NCI-H2029 (cell line): ENCODE data around the gene TAOK3.
"Not testable (repeated sequence)": the region's sequence is repeated elsewhere in the genome, so short reads cannot be mapped to it uniquely, and the experiment has no call there.

ENCODE experiments used
- DNase-seq: peaks from one replicate; lab custom pipeline; 2025; lab: John Stamatoyannopoulos, UW

TAOK3 gene

DNA sequence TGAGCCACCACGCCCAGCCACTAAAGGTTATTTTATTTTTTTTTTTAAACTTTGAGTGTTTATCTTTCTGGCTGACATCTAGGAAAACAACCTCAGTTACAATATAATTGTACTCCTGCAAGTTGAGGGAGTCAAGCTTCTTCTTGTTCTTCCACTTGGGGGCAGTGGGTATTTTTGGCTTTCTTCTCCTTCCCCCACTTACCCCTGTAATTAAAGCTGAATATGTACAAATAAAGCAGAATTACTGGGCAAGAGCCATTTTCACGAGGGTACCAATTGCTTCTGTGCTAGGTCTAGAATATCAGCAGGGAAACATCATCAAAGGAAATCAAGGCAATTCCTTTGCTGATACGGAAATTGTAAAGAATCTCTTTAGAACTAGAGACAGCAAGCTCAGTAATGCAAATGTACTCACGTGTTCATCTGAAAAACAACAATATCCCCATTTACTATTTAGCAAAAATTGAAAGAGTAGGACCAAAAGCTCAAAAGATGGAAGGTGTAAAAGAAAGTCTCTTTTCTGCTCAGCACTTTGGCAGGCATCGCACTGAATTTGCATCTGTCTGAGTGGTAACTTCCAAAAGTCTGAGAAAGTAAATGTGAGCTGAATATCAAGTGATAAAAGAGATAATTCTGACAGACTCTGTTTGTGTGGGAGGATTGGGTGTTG is 72.8 kb downstream of the TAOK3 start:
- DNase-seq = no peak

DNA sequence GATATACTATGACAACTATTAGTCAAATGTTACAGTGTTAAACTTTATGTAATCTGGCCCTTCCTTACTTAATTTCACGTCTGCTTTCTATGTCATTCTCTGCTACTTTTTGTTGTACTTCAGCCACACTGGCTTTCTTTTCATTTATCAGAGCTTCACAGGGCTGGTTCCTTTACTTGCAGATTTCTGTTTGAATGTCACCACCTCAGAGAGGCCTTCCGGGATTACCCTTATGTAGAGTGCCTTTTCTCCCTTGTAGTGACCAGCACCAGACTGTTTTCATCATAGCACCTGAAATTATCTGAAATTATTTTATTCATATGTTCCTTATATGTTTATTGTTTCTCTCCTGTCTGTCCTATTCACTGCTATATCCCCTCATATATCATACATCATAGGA is 75.4 kb downstream of the TAOK3 start:
- no peak for DNase-seq

DNA sequence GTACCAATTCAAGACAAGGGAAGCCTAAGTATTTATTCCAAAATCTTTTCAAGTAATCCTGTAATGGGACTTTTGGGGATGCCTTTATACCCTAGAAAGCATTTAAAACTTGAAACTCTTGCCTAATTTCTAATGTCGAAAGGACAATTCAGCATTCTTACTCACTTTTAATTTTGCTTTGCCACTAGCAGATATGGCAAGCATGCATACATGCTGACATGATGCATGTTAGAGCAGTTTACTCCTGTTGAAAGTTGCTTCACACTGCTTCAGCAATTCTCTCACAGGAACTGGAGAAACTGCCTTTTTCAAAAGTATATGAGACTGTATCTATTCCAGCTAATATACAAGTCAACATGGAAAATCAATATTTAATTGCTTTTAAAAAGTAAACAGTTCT is 79.9 kb downstream of the TAOK3 start:
- no peak for DNase-seq

- DNase-seq = no peak
These were observed 82.6 kb downstream of the TAOK3 start for GRCh38 chr12:118290130-118290529.

DNA sequence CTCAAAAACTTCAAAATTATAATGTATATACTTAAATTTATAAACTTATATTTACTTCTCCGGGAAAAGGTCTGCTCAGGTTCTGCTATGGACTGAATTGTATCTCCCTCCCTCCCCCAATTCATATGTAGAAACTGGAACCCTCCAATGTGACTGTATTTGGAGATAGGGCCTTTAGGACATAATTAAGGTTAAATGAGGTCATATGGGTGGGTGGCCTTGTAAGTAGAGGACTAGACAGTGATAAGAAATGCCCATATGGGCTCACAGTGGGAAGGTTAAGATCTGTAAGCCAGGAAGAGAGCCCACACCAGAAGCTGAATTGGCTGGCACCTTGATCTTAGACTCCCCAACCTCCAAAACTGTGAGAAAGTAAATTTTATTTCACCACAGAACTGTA is 84.5 kb downstream of the TAOK3 start:
- no peak for DNase-seq

- no peak for DNase-seq
These were observed 85.0 kb downstream of the TAOK3 start for GRCh38 chr12:118287728-118288127.

DNA sequence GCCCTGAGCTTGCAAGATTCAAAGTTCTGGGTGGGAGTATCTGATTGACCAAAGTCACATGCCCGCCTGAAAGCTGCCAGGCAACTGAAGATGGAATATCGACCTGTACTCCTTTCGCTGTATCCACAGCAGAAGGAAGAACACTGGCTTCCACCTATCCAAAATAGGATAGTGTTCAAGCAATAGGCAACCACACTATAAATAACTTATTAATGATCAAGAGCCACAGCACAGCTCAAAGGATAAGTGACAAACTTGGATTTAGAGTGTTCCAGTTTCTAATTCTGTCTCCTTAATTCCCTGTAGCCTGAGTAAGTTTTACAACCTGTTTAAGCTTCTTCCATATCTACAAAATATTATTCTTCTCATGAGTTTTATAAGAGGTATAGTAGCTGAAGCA is 89.9 kb downstream of the TAOK3 start:
- no peak for DNase-seq

DNA sequence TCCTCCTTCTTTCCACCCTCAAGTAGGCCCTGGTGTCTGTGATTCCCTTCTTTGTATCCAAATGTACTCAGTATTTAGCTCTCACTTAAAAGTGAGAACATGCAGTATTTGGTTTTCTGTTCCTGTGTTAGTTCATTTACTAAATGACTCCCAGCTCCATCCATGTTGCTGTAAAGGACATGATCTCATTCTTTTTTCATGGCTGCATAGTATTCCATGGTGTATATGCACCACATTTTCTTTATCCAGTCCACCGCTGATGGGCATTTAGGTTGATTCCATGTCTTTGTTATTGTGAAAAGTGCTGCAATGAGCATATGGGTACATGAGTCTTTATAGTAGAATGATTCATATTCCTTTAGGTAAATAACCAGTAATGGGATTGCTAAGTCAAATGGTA is 94.4 kb downstream of the TAOK3 start:
- not testable (repeated sequence) for DNase-seq

DNA sequence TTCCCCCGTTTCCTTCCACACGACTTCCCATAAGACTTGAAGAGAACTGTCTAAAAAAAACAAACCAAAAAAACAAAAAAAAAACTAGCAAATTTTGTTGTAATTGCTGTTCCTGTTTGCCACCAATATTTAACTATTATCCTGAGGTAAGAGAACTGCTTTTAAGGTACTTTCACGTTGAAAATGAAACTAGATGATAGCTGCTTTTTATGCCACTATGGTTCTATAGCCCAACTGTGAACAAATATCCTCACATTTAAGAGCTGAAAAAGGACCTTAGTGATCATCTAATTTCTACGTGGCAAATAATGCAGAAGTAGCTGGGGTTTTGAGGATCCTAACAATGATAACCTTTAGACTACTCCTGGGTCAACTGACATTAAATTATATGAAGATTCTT is 98.6 kb downstream of the TAOK3 start:
- no peak for DNase-seq

DNA sequence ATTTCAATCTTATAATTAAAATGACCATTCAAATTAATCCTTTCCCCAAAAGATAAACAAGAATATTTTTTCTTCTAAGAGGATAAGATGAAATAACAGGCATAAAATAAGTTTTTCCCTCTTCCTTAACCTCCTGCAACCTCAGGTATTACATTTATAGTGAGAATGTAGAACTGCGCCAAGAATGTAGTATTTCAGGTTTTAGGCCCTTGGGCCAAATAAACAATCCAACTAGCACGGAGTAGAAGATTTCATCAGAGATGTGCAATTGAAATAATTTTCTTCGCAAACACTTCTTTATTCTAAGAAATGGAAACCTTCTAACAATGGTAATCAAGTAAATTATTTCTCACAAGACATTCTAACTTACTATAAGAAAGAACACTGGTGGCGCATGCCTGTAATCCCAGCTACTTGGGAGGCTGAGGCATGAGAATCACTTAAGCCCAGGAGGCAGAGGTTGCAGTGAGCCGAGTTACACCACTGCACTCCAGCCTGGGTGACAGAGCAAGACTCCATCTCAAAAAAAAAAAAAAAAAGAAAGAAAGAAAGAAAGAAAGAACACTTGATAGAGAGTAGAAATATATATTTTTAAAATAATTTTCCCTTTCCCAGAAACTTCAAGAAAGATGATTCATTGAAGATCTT is 100.8 kb downstream of the TAOK3 start:
- DNase-seq = no peak

DNA sequence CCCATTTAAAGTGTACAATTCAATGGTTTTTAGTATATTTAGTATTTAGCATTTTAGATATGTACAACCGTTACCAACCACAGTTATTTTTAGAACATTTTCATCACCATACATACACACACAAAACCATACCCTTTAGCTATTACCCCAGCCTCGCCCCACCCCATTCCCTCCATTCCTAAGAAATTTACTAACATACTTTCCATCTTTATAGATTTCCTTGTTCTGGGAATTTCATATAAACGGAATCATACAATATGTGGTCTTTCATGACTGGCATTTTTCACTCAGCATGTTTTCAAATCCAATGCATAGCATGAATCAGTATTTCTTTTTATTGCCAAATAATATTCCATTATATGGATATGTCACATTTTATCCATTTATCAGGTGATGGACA is 101.5 kb downstream of the TAOK3 start:
- no peak for DNase-seq

DNA sequence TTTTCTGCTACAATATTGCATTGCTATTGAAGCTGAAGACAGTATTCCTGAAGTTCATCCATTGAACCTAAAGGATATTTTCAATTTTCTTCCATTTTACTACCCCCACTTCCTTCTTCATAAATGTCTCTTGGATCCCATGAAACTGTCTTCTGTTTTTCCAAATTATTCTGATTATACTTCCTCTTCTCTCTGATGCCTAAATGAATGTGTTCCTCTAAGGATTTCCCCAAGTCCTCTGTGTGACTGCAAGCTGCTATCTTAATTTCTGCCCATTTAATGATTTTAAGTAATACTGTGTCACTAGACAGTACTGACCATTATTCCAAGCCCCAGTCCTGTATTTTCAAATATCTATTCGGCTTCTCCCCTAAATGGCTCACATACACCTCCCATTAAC is 102.9 kb downstream of the TAOK3 start:
- no peak for DNase-seq

DNA sequence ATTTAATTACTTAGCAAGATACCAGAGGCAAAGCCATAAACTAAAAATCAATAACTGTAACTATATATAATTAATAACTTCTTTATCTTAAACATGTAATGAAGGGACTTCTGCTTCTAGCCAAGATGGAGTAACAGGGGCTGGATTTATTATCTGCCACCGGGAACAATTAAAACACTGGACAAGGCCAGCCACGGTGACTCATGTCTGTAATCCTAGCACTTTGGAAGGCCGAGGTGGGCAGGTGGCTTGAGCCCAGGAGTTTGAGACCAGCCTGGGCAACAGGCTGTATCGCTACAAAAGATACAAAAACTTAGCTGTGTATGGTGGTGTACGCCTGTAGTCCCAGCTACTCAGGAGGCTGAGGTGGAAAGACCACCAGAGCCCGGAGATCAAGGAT is 113.6 kb downstream of the TAOK3 start:
- DNase-seq = no peak

DNA sequence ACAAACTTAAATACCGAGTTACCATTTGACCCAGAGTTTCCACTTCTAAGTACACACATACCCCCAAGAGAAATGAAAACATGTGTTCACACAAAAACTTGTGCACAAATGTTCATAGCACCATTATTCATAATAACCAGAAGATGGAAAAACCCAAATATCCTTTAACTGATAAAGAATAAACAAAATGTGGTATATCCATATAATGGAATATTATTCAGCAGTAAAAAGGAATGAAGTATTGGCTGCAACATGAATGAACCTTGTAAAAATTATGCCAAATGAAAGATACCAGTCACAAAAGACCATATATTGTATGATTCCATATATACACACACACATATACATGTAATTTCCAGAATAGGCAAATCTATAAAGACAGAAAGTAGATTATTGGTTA is 116.4 kb downstream of the TAOK3 start:
- DNase-seq = no peak

GRCh38 chr12:118249547-118249946 is 123.2 kb downstream of the TAOK3 start:
- no peak for DNase-seq

DNA sequence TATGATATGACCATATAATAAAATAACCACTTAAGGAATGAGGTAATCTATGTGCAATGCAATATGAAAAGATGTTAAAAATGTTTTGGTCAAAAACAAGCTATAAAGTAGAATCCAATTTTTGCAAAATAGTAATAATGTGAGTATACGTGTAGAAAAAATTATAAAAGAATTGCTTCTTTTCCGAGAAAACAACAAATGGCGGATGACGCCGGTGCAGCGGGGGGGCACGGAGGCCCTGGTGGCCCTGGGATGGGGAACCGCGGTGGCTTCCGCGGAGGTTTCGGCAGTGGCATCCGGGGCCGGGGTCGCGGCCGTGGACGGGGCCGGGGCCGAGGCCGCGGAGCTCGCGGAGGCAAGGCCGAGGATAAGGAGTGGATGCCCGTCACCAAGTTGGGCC is 126.8 kb downstream of the TAOK3 start:
- DNase-seq = not testable (repeated sequence)

DNA sequence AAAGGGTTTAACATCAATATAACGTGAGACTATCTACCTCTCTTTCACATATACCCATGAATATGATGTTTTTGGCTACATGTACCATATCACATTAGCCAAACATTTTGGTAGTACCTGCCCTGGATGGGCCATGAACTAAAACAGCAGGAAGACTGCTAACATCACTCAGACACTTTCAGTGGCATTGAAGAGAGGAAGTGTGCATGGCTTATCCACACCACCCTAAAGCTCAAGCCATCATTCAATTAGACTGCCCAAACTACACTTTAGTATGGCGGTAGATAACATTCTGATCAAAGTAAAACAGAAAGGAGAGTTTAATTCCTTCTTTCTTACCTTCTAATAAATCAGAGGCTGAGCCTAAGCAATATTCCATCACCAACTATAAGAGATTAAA is 133.8 kb downstream of the TAOK3 start:
- DNase-seq = no peak

DNA sequence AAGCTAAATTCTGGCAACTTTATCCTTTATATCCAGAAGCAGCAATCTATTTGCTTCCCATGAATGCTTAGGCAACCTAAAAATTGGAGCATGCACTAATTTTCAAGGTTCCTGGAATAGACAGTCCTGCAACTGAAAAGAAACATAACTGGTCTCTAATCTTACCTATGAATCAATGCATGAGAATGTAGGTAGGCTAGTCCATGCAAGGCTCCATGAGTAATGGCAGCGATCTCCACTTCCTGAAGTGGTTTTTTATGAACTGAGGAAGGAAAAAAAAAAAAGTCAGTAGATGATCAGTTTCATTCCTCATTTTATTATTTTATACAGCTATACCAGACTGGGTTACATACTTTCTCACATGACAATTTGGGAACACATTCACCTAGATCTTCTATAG is 134.8 kb downstream of the TAOK3 start:
- no peak for DNase-seq

GRCh38 chr12:118237052-118237665 is 135.5 kb downstream of the TAOK3 start:
- no peak for DNase-seq

GRCh38 chr12:118220702-118221101 is 152.0 kb downstream of the TAOK3 start:
- no peak for DNase-seq

DNA sequence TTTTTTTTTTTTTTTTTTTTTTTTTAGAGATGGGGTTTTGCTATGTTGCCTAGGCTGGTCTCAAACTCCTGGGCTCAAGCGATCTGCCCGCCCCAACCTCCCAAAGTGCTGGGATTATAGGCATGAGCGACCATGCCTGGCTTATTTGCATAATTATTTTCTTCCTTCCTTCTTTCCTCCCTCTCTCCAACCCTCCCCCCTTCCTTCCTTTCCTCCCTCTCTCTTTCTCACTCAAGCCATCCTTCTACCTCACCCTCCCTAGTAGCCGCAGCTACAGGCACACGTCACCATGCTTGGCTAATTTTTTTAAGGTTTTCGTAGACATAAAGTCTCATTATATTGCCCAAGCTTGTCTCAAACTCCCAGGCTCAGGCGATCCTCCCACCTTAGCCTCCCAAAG is 152.9 kb downstream of the TAOK3 start:
- DNase-seq = no peak

GRCh38 chr12:118219106-118219505 is 153.6 kb downstream of the TAOK3 start:
- DNase-seq = no peak

DNA sequence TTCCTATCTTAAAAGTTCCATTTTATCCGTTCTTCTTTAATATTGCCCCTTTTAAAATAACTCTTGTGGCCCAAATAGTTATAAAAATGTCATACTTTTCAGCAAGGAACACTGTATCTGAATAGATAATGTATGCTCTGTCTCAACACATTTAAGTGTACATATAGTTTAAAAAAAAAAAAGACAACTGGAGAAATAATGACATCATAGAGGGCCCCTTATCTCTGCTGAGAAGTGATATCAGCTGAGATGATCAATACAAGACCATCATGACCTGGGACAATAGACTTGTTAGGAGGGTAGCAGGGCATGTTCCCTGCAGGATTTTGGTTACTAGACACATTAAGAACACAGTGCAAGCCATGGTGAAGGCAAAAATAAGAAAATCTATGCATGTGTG is 159.3 kb downstream of the TAOK3 start:
- DNase-seq = no peak

GRCh38 chr12:118212606-118213005 is 160.1 kb downstream of the TAOK3 start:
- DNase-seq = no peak
